GM12892 (cell line): ENCODE results near the gene GRM7.

Experiments used
- POLR2A ChIP-seq: IDR thresholded peaks from 2 replicates; pipeline ENCODE4 v1.6.1; 2011; ENCODE audit warnings: low read depth, low read length, control low read depth
- POLR2AphosphoS5 ChIP-seq: IDR thresholded peaks from 2 replicates; pipeline ENCODE4 v1.6.1; 2011; ENCODE audit warnings: low read depth, low read length, control low read depth

DNA sequence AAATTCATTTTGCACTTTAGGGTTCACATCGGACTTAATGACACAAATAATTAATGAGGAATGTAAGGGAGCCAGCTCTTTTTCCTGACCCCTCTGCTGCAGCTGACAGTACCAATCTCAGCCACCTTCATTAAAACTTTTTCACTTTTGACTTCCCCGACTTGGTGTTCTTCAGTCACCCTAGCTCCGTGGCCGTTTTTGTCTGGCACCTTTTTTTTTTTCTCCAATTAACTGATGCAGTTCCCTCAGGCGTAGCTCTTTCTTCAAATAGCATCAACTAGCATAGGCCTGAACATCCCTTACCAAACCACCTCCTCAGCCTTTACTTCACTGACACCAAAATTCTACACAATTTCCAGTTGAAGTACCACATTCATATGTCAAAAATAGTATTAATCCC lies 350.8 kb downstream of the GRM7 start:
- no peak for TF ChIP-seq POLR2A
- no peak for TF ChIP-seq POLR2AphosphoS5
